AG04450 (cell line): ENCODE data around the gene ATOH7. TPM values are rescaled to one million over a fixed set of nuclear protein-coding genes. Genes with fewer than 3 reads are reported as not detected.

ENCODE experiments used
- CTCF ChIA-PET: fragments of 300-600, 350-600 bp; formaldehyde crosslinking; extraction: SDS; loops from one replicate; lab custom pipeline; 2022; ENCODE audit warnings: antibody characterized with exemption, inconsistent platforms; lab: Charles Lee
- POLR2A ChIA-PET: fragments of 350-600 bp; formaldehyde crosslinking; extraction: SDS; loops from one replicate; lab custom pipeline; 2021; ENCODE audit warnings: antibody characterized with exemption, inconsistent platforms; lab: Yijun Ruan, JAX
- DNase-seq: peaks from one replicate; pipeline ENCODE4 v3.0.0-alpha.2; 2011; ENCODE audit warnings: low read depth, low spot score
- H3K27ac ChIP-seq: one replicate; pipeline ENCODE4 v1.5.1; 2012; ENCODE audit warnings: low read depth, low read length, control low read depth
- H3K27me3 ChIP-seq: one replicate; pipeline ENCODE4 v1.6.0; 2012; ENCODE audit warnings: low read length; ENCODE audit not compliant: control insufficient read depth, insufficient read depth
- H3K4me3 ChIP-seq: 2 replicates; pipeline ENCODE4 v1.5.1; 2011; ENCODE audit warnings: mild to moderate bottlenecking, low read depth, low read length, control low read depth
- H3K9me3 ChIP-seq: 2 replicates; pipeline ENCODE4 v1.5.1; 2012; ENCODE audit warnings: low read length; ENCODE audit not compliant: control insufficient read depth, insufficient read depth
- CTCF ChIP-seq: IDR thresholded peaks from 2 replicates; pipeline ENCODE4 v1.5.1; 2011; ENCODE audit warnings: low read depth, low read length, control low read depth, inconsistent platforms
- polyA plus RNA-seq: library from polyadenylated mRNA; depleted of rRNA; stranded (reverse); fragments of >200 nt; gene quantifications from 2 replicates; pipeline ENCODE4 v1.2.3, GENCODE V29; 2011

ATOH7 gene
- polyA plus RNA-seq, 1 experiment, result not detected

- CTCF ChIA-PET, result interaction anchor here (2.7 kb wide), 1 partner anchor 30 kb away, joined by 11 read pairs; no protein-coding TSS in a partner anchor
Measured at GRCh38 chr10:68242051-68242450, 10.1 kb upstream of the ATOH7 start.

GRCh38 chr10:68239596-68240150 lies 7.8 kb upstream of the ATOH7 start:
- no peak for TF ChIP-seq CTCF
- ChIA-PET POLR2A (no interaction called here), CTCF (interaction anchor here (0.5 to 2.7 kb wide), 3 partner anchors 27 to 215 kb away, joined by 3 to 11 read pairs (median 3); no protein-coding TSS in a partner anchor)
- Histone ChIP-seq H3K9me3 (no peaks in the 10 kb centered on the region), H3K27me3 (peaks cover 19% of the 10 kb centered on the region), H3K4me3 (no peak overlapping the region), H3K27ac (no peak overlapping the region)
- DNase-seq, result no peak

More at GRCh38 chr10:68242051-68242450, 10.1 kb upstream of the ATOH7 start:
- no peak for DNase-seq
- POLR2A ChIA-PET, result no interaction called here
- no peak for TF ChIP-seq CTCF
- H3K27me3 ChIP-seq, result peaks cover 13% of the 10 kb centered on the region
- H3K9me3 ChIP-seq, result no peaks in the 10 kb centered on the region
- no peak overlapping the region for H3K27ac ChIP-seq
- H3K4me3 ChIP-seq, result no peak overlapping the region

DNA sequence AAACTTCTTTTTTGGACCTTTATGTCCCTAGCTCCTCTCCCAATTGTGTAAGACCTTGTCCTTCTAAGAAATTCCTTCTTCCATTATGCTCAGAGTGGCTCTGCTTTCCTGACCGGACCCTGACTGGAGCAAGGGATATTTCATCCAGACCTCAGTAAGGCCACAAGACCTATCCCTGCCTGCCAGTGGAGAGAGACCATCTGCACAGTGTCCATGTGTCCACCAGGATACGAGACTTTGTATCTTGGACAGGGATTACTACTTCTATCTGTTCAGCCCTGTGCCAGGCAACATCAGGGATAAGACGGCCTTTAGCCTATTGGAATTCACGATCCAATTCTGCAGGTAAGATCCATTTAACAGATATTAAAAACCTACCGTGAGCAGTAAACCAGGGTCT lies 7.2 kb upstream of the ATOH7 start:
- no peak for TF ChIP-seq CTCF
- ChIA-PET POLR2A (no interaction called here), CTCF (interaction anchor here (0.5 to 2.7 kb wide), 3 partner anchors 27 to 215 kb away, joined by 3 to 11 read pairs (median 3); no protein-coding TSS in a partner anchor)
- no peaks in the 10 kb centered on the region for H3K9me3 ChIP-seq
- no peak for DNase-seq
- H3K27me3 ChIP-seq, result peaks cover 22% of the 10 kb centered on the region
- H3K27ac ChIP-seq, result no peak overlapping the region
- no peak overlapping the region for H3K4me3 ChIP-seq

- DNase-seq, result no peak
- no peak for TF ChIP-seq CTCF
- Histone ChIP-seq H3K9me3 (no peaks in the 10 kb centered on the region), H3K27me3 (peaks cover 26% of the 10 kb centered on the region), H3K4me3 (no peak overlapping the region), H3K27ac (no peak overlapping the region)
- POLR2A ChIA-PET, result no interaction called here
- CTCF ChIA-PET, result no interaction called here
Measured at GRCh38 chr10:68238371-68238770, 6.5 kb upstream of the ATOH7 start.

DNA sequence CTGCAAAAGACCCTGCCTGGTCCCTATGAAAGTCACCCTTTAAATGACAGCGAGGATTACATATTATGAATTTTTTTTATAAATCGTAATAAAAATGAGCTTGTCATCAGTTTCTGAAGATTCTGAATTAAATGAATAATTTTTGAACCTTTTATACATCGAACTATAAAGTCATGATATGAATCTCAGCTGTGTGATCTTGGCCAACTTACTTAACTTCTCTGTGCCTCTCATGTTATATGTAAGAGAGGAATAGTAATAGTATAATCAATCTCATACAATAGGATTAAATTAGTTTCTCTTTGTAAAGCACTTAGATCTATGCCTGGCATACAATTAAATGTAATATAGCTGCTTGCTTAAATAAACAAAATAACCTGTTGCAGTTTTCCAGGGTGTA lies 5.3 kb upstream of the ATOH7 start:
- TF ChIP-seq CTCF, result no peak
- CTCF ChIA-PET, result interaction anchor here (2.3 kb wide), 1 partner anchor 24 kb away, joined by 11 read pairs; no protein-coding TSS in a partner anchor
- POLR2A ChIA-PET, result no interaction called here
- DNase-seq, result no peak
- Histone ChIP-seq H3K27me3 (peaks cover 27% of the 10 kb centered on the region), H3K4me3 (no peak overlapping the region), H3K9me3 (no peaks in the 10 kb centered on the region), H3K27ac (no peak overlapping the region)
